ENCODE data around the gene KLHL1.

- TF ChIP-seq, protein P1, sequence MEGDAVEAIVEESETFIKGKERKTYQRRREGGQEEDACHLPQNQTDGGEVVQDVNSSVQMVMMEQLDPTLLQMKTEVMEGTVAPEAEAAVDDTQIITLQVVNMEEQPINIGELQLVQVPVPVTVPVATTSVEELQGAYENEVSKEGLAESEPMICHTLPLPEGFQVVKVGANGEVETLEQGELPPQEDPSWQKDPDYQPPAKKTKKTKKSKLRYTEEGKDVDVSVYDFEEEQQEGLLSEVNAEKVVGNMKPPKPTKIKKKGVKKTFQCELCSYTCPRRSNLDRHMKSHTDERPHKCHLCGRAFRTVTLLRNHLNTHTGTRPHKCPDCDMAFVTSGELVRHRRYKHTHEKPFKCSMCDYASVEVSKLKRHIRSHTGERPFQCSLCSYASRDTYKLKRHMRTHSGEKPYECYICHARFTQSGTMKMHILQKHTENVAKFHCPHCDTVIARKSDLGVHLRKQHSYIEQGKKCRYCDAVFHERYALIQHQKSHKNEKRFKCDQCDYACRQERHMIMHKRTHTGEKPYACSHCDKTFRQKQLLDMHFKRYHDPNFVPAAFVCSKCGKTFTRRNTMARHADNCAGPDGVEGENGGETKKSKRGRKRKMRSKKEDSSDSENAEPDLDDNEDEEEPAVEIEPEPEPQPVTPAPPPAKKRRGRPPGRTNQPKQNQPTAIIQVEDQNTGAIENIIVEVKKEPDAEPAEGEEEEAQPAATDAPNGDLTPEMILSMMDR (IDR thresholded peaks at IDR 0.05 in 2 of 3, conservative IDR thresholded peaks at IDR 0.05 in 1 of 3; ENCODE audit: borderline replicate concordance in 1 of 3, insufficient read depth in 1 of 3, low read depth in 2 of 3, low read length in 2 of 3): no peak
- TF ChIP-seq TCF7L2 (IDR thresholded peaks at IDR 0.05; ENCODE audit: borderline replicate concordance, extremely low read depth, insufficient read depth, insufficient read length): no peak
- TF ChIP-seq REST (IDR thresholded peaks at IDR 0.05; ENCODE audit: low read depth): no peak
- TF ChIP-seq ELF1 (IDR thresholded peaks at IDR 0.05; ENCODE audit: borderline replicate concordance, low read depth): no peak
- no peak for TF ChIP-seq SP1 (IDR thresholded peaks at IDR 0.05; ENCODE audit: low read depth)
- no peak for TF ChIP-seq ATF3 (IDR thresholded peaks at IDR 0.05)
- TF ChIP-seq RAD21 (IDR thresholded peaks at IDR 0.05; ENCODE audit: low read depth): no peak
Observed at GRCh38 chr13:69676286-69676685, 432.0 kb downstream of the KLHL1 start.

All from HCT116 (cell line).